Vagina (tissue), 2 donors: ENCODE data around the gene REV3L. TPM values are rescaled to one million over a fixed set of nuclear protein-coding genes. Genes with fewer than 3 reads are reported as not detected.

Experiments
- DNase-seq, 2 donors: peaks; one replicate each; pipeline ENCODE4 v3.0.0-alpha.2; 2017; ENCODE audit errors: extremely low spot score in 2 of 2
- H3K27ac ChIP-seq: fragments of 200-600 bp; sonication (generic); one replicate; pipeline ENCODE4 v1.5.1; 2019
- H3K27me3 ChIP-seq: fragments of 200-600 bp; sonication (generic); one replicate; pipeline ENCODE4 v1.5.1; 2019
- H3K36me3 ChIP-seq, 2 donors: fragments of 200-600 bp; sonication (generic); one replicate each; pipeline ENCODE4 v1.5.1; 2017 to 2019
- H3K4me1 ChIP-seq: fragments of 200-600 bp; sonication (generic); one replicate; pipeline ENCODE4 v1.5.1; 2019
- H3K4me3 ChIP-seq, 2 donors: fragments of 200-600 bp; sonication (generic); 1 replicate in 1 of 2; 2 replicates in 1 of 2; pipeline ENCODE4 v1.5.1; 2016 to 2019
- H3K9me3 ChIP-seq: fragments of 200-600 bp; sonication (generic); one replicate; pipeline ENCODE4 v1.5.1; 2019
- POLR2A ChIP-seq, 2 donors: fragments of 450-650 bp; IDR thresholded peaks; one replicate each; pipeline ENCODE4 v1.6.1; 2017; ENCODE audit warnings: antibody characterized with exemption in 2 of 2, mild to moderate bottlenecking in 2 of 2, moderate library complexity in 2 of 2
- POLR2AphosphoS5 ChIP-seq, 2 donors: sonication (generic); formaldehyde crosslinking; IDR thresholded peaks; one replicate each; pipeline ENCODE4 v1.9.0; 2017; ENCODE audit warnings: antibody characterized with exemption in 2 of 2, mild to moderate bottlenecking in 2 of 2, low read depth in 1 of 2; ENCODE audit not compliant: insufficient read depth in 1 of 2
- intact Hi-C: fragments of 100-400 bp; cut with DNase I; formaldehyde crosslinking; loops from one replicate; pipeline ENCODE4 v1.15.1; 2023
- total RNA-seq: library from RNA; depleted of rRNA; stranded (reverse); fragments of >200 nt; gene quantifications from one replicate; pipeline ENCODE4 v1.2.3, GENCODE V29; 2016
- TF ChIP-seq, protein P1 (sequence below), 3 experiments: fragments of 450-650 bp in 2 of 3; fragments of 200-600 bp in 1 of 3; sonication (generic) in 1 of 3; IDR thresholded peaks; one replicate each; pipeline ENCODE4 v1.5.1; 2017 to 2019; ENCODE audit warnings: antibody characterized with exemption in 3 of 3, mild to moderate bottlenecking in 2 of 3, moderate library complexity in 2 of 3

REV3L gene
- total RNA-seq, 1 donor from 2014 or later: 33.9 TPM

DNA sequence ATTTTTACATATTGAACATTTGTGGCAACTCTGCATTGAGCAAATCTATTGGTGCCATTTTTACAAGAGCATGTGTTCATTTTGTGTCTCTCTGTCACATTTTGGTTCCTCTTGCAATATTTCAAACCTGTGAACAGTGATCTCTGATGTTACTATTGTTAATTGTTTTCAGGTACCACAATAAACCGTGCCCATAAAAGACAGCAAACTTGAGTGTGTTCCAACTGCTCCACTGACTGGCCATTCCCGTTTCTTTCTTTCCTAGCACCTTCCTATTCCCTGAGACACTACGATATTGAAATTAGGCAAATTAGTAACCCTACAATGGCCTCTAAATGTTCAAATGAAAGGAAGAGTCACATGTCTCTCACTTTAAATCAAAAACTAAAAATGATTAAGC is 79.6 kb downstream of the REV3L start:
- DNase-seq: no peak
- no peaks in the 10 kb centered on the region for H3K4me1 ChIP-seq
- intact Hi-C loops: no loop called here
- TF ChIP-seq POLR2A (IDR thresholded peaks at IDR 0.05): no peak
- TF ChIP-seq POLR2AphosphoS5 (IDR thresholded peaks at IDR 0.05; ENCODE audit: insufficient read depth in 1 of 2, low read depth in 1 of 2): no peak
- TF ChIP-seq, protein P1, sequence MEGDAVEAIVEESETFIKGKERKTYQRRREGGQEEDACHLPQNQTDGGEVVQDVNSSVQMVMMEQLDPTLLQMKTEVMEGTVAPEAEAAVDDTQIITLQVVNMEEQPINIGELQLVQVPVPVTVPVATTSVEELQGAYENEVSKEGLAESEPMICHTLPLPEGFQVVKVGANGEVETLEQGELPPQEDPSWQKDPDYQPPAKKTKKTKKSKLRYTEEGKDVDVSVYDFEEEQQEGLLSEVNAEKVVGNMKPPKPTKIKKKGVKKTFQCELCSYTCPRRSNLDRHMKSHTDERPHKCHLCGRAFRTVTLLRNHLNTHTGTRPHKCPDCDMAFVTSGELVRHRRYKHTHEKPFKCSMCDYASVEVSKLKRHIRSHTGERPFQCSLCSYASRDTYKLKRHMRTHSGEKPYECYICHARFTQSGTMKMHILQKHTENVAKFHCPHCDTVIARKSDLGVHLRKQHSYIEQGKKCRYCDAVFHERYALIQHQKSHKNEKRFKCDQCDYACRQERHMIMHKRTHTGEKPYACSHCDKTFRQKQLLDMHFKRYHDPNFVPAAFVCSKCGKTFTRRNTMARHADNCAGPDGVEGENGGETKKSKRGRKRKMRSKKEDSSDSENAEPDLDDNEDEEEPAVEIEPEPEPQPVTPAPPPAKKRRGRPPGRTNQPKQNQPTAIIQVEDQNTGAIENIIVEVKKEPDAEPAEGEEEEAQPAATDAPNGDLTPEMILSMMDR (IDR thresholded peaks at IDR 0.05): no peak
- H3K27me3 ChIP-seq: no peaks in the 10 kb centered on the region
- H3K4me3 ChIP-seq: no peak overlapping the region
- peaks cover 0 to 37% of the 10 kb centered on the region in 2 donors for H3K36me3 ChIP-seq
- H3K9me3 ChIP-seq: no peaks in the 10 kb centered on the region
- H3K27ac ChIP-seq: no peak overlapping the region

DNA sequence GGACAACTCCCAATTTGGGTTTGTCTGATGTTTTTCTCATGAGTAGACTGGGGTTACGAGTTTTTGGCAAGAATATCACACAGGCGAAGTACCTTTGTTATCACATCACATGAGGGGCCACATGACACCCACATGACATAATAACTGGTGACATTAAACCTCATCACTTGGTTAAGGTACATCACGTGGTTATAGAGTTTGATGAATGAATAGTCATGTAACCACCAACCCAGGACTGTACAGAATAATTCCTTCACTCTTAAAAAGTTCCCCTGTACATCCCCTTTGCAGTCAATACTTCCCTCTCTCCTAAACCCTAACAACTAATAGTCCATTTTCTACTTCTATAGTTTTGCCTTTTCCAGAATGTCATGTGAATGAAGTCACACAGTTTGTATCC is 83.4 kb downstream of the REV3L start:
- DNase-seq: no peak
- H3K9me3 ChIP-seq: no peaks in the 10 kb centered on the region
- intact Hi-C loops: no loop called here
- no peak for TF ChIP-seq POLR2AphosphoS5 (IDR thresholded peaks at IDR 0.05; ENCODE audit: insufficient read depth in 1 of 2, low read depth in 1 of 2)
- TF ChIP-seq POLR2A (IDR thresholded peaks at IDR 0.05): no peak
- TF ChIP-seq, protein P1 (IDR thresholded peaks at IDR 0.05): no peak
- H3K27me3 ChIP-seq: no peaks in the 10 kb centered on the region
- no peak overlapping the region for H3K4me3 ChIP-seq
- no peak overlapping the region for H3K27ac ChIP-seq
- no peaks in the 10 kb centered on the region for H3K4me1 ChIP-seq
- H3K36me3 ChIP-seq: peaks cover 0 to 37% of the 10 kb centered on the region in 2 donors

DNA sequence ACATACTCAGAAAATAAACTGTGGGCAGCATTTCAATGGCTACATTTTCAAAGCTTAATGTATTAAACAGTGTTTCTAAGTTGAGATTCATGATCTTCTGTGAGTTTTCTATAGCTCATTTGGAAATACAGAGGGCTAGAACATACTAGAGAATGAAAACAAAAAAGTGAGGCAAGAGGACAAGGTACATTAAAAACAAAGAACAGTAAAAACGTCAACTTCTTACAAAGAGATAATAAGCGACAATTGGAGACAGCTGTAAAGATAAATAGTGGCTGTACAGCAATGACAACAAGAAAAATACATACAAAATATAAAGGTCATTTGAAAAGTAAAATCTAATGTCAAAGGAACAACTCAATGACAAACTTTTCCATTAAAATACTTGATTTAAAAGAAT is 94.3 kb downstream of the REV3L start:
- Histone ChIP-seq H3K4me1 (no peaks in the 10 kb centered on the region), H3K4me3 (no peak overlapping the region), H3K9me3 (no peaks in the 10 kb centered on the region), H3K36me3 (peaks cover 0 to 22% of the 10 kb centered on the region in 2 donors), H3K27me3 (no peaks in the 10 kb centered on the region), H3K27ac (no peak overlapping the region)
- intact Hi-C loops: no loop called here
- no peak for DNase-seq
- TF ChIP-seq POLR2AphosphoS5 (IDR thresholded peaks at IDR 0.05; ENCODE audit: insufficient read depth in 1 of 2, low read depth in 1 of 2) (no peak), POLR2A (IDR thresholded peaks at IDR 0.05) (no peak)
- TF ChIP-seq, protein P1 (IDR thresholded peaks at IDR 0.05): no peak

DNA sequence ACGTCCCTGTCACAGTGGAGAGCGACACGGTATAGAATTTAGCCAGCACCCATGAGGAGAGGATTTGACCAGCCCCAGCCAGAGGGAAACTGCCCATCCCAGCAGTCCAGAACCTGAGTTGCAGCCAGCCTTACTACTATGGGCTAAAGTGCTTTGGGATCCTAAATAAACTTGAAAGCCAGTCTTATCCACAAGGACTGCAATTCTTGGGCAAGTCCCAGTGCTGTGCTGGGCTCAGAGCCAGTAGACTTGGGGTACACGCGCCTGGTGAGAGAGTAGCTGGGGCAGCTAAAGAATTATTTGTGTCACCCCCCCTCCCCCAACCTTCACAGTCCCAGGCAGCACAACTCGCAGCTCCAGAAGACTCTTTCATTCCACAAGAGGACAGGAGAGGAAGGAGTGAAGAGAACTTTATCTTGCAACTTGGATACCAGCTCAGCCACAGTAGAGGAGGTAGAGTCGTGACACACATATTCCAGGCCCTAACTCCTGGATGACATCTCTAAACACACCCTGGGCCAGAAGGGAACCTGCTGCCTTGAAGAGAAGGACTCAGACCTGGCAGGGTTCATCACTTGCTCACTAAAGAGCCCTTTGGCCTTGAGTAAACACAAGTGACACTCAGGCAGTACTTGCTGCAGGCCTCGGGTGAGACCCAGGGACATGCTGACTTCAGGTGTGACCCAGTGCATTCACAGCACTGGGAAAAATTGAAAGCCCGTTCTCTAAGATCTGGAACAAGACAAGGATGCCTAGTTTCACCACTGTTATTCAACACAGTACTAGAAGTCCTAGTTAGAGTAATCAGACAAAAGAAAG is 100.3 kb downstream of the REV3L start:
- intact Hi-C loops: no loop called here
- no peak for DNase-seq
- no peak overlapping the region for H3K27ac ChIP-seq
- no peaks in the 10 kb centered on the region for H3K4me1 ChIP-seq
- no peaks in the 10 kb centered on the region for H3K9me3 ChIP-seq
- H3K36me3 ChIP-seq: peaks cover 0 to 37% of the 10 kb centered on the region in 2 donors
- TF ChIP-seq POLR2AphosphoS5 (IDR thresholded peaks at IDR 0.05; ENCODE audit: insufficient read depth in 1 of 2, low read depth in 1 of 2) (no peak), POLR2A (IDR thresholded peaks at IDR 0.05) (no peak)
- TF ChIP-seq, protein P1 (IDR thresholded peaks at IDR 0.05): no peak
- no peaks in the 10 kb centered on the region for H3K27me3 ChIP-seq
- H3K4me3 ChIP-seq: no peak overlapping the region

DNA sequence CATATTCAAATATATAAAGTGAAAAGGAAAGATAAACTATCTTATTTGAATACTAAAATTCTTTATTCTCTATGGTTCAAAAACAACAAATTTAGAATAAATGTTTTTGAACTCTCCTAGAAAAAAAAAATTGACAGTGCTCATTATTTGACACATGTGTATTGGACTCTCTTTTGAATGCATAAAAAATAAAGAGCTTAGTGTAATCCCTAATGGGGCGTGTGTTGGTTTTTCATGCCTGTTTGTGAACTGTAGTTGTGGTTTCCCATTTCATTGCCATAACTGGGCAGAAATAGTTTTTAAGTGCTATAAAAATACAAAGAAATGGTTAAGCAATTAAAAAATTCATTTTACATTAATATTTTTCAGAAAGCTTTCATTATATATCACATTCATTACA is 101.3 kb downstream of the REV3L start:
- no peaks in the 10 kb centered on the region for H3K27me3 ChIP-seq
- no peaks in the 10 kb centered on the region for H3K4me1 ChIP-seq
- H3K9me3 ChIP-seq: no peaks in the 10 kb centered on the region
- H3K36me3 ChIP-seq: peaks cover 0 to 37% of the 10 kb centered on the region in 2 donors
- TF ChIP-seq POLR2A (IDR thresholded peaks at IDR 0.05): no peak
- TF ChIP-seq, protein P1 (IDR thresholded peaks at IDR 0.05): no peak
- no peak for TF ChIP-seq POLR2AphosphoS5 (IDR thresholded peaks at IDR 0.05; ENCODE audit: insufficient read depth in 1 of 2, low read depth in 1 of 2)
- no peak overlapping the region for H3K27ac ChIP-seq
- no peak for DNase-seq
- no peak overlapping the region for H3K4me3 ChIP-seq
- intact Hi-C loops: no loop called here
